WTC11 (cell line): ENCODE measurements around the gene KIAA1958. TPM values are rescaled to one million over a fixed set of nuclear protein-coding genes. Genes with fewer than 3 reads are reported as not detected.

Source experiments
- ATAC-seq: fragments of 200-7000 bp; cut with Tn5 transposase; 2 replicates; pipeline ENCODE4 v1.10.0; 2021; ENCODE audit warnings: mild to moderate bottlenecking, moderate library complexity
- CTCF ChIA-PET: fragments of 300-600 bp; sonication (Branson Sonifier 250); formaldehyde crosslinking; loops from one replicate; lab custom pipeline; 2021; ENCODE audit warnings: antibody characterized with exemption; lab: Charles Lee
- POLR2A ChIA-PET: fragments of 350-600 bp; sonication (Branson Sonifier 250); formaldehyde crosslinking; loops from one replicate; lab custom pipeline; 2021; ENCODE audit warnings: antibody characterized with exemption; lab: Charles Lee
- DNase-seq: peaks from one replicate; pipeline ENCODE4 v3.0.0; 2021; ENCODE audit warnings: low spot score
- H3K27ac Mint-ChIP-seq: 2 replicates; pipeline ENCODE4 v1.8.0; 2021; ENCODE audit warnings: mixed read lengths
- H3K27me3 Mint-ChIP-seq: 2 replicates; pipeline ENCODE4 v1.8.0; 2021; ENCODE audit warnings: low read depth, mild to moderate bottlenecking, moderate library complexity, mixed read lengths
- H3K36me3 Mint-ChIP-seq: 2 replicates; pipeline ENCODE4 v1.8.0; 2021; ENCODE audit warnings: mixed read lengths
- H3K4me1 Mint-ChIP-seq: 2 replicates; pipeline ENCODE4 v1.8.0; 2022; ENCODE audit warnings: mixed read lengths
- H3K4me3 Mint-ChIP-seq: 2 replicates; pipeline ENCODE4 v1.8.0; 2021; ENCODE audit warnings: mild to moderate bottlenecking, moderate library complexity, mixed read lengths
- H3K9me3 Mint-ChIP-seq: 2 replicates; pipeline ENCODE4 v1.8.0; 2021; ENCODE audit warnings: mixed read lengths
- AR ChIP-seq: fragments of 250-450 bp; sonication (Bioruptor Pico); IDR thresholded peaks from 2 replicates; pipeline ENCODE4 v1.9.0; 2021; ENCODE audit warnings: mild to moderate bottlenecking
- ELF4 ChIP-seq: sonication (generic); formaldehyde crosslinking; IDR thresholded peaks from 2 replicates; pipeline ENCODE4 v1.8.1; 2022; ENCODE audit warnings: low read depth, mild to moderate bottlenecking, moderate library complexity, missing genetic modification reagents
- ESRRA ChIP-seq: sonication (generic); formaldehyde crosslinking; IDR thresholded peaks from 2 replicates; pipeline ENCODE4 v1.8.1; 2022; ENCODE audit warnings: mild to moderate bottlenecking, missing genetic modification reagents, borderline replicate concordance
- FOXJ3 ChIP-seq: sonication (generic); formaldehyde crosslinking; IDR thresholded peaks from 2 replicates; pipeline ENCODE4 v1.9.0; 2021; ENCODE audit warnings: missing genetic modification reagents, mild to moderate bottlenecking, borderline replicate concordance
- NR2C2 ChIP-seq: sonication (generic); formaldehyde crosslinking; IDR thresholded peaks from 2 replicates; pipeline ENCODE4 v1.8.0; 2022; ENCODE audit warnings: mild to moderate bottlenecking, missing genetic modification reagents
- RELA ChIP-seq: sonication (generic); formaldehyde crosslinking; IDR thresholded peaks from 2 replicates; pipeline ENCODE4 v1.8.1; 2022; ENCODE audit warnings: missing genetic modification reagents, mild to moderate bottlenecking, borderline replicate concordance
- STAT6 ChIP-seq: sonication (generic); formaldehyde crosslinking; conservative IDR thresholded peaks from 2 replicates; pipeline ENCODE4 v1.8.1; 2023; ENCODE audit warnings: mild to moderate bottlenecking, low read depth, missing genetic modification reagents, moderate library complexity
- total RNA-seq: library from RNA; stranded (reverse); gene quantifications from 3 replicates; pipeline ENCODE4 v1.2.3, GENCODE V29; 2021
- TF ChIP-seq, protein P1 (sequence below): sonication (generic); formaldehyde crosslinking; IDR thresholded peaks from 2 replicates; pipeline ENCODE4 v1.8.1; 2023; ENCODE audit warnings: mild to moderate bottlenecking, missing genetic modification reagents, borderline replicate concordance
- TF ChIP-seq, protein P2 (sequence below): sonication (generic); formaldehyde crosslinking; IDR thresholded peaks from 2 replicates; pipeline ENCODE4 v1.8.1; 2022; ENCODE audit warnings: mild to moderate bottlenecking, missing genetic modification reagents, moderate library complexity, borderline replicate concordance
- TF ChIP-seq, protein P3 (sequence below): sonication (generic); formaldehyde crosslinking; IDR thresholded peaks from 2 replicates; pipeline ENCODE4 v1.8.0; 2022; ENCODE audit warnings: mild to moderate bottlenecking, missing genetic modification reagents
- TF ChIP-seq, protein P4 (sequence below): sonication (generic); formaldehyde crosslinking; IDR thresholded peaks from 2 replicates; pipeline ENCODE4 v1.8.0; 2023; ENCODE audit warnings: missing genetic modification reagents

Gene KIAA1958
- total RNA-seq, 1 experiment from 2014 or later: 41.0 TPM

GRCh38 chr9:112445196-112445595 lies 41.4 kb upstream of the KIAA1958 start:
- Mint-ChIP-seq H3K4me1 (no peaks in the 10 kb centered on the region), H3K36me3 (no peaks in the 10 kb centered on the region), H3K4me3 (no peak overlapping the region), H3K27me3 (no peaks in the 10 kb centered on the region), H3K9me3 (no peaks in the 10 kb centered on the region), H3K27ac (no peak overlapping the region)
- ATAC-seq (no peak), DNase-seq (no peak)
- POLR2A ChIA-PET: no interaction called here
- CTCF ChIA-PET: interaction anchor here (0.8 kb wide), 1 partner anchor 355 kb away, joined by 3 read pairs; no protein-coding TSS in a partner anchor
- TF ChIP-seq, protein P1, sequence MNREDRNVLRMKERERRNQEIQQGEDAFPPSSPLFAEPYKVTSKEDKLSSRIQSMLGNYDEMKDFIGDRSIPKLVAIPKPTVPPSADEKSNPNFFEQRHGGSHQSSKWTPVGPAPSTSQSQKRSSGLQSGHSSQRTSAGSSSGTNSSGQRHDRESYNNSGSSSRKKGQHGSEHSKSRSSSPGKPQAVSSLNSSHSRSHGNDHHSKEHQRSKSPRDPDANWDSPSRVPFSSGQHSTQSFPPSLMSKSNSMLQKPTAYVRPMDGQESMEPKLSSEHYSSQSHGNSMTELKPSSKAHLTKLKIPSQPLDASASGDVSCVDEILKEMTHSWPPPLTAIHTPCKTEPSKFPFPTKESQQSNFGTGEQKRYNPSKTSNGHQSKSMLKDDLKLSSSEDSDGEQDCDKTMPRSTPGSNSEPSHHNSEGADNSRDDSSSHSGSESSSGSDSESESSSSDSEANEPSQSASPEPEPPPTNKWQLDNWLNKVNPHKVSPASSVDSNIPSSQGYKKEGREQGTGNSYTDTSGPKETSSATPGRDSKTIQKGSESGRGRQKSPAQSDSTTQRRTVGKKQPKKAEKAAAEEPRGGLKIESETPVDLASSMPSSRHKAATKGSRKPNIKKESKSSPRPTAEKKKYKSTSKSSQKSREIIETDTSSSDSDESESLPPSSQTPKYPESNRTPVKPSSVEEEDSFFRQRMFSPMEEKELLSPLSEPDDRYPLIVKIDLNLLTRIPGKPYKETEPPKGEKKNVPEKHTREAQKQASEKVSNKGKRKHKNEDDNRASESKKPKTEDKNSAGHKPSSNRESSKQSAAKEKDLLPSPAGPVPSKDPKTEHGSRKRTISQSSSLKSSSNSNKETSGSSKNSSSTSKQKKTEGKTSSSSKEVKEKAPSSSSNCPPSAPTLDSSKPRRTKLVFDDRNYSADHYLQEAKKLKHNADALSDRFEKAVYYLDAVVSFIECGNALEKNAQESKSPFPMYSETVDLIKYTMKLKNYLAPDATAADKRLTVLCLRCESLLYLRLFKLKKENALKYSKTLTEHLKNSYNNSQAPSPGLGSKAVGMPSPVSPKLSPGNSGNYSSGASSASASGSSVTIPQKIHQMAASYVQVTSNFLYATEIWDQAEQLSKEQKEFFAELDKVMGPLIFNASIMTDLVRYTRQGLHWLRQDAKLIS (CRISPR knock-in tag): no peak
- TF ChIP-seq, protein P2, sequence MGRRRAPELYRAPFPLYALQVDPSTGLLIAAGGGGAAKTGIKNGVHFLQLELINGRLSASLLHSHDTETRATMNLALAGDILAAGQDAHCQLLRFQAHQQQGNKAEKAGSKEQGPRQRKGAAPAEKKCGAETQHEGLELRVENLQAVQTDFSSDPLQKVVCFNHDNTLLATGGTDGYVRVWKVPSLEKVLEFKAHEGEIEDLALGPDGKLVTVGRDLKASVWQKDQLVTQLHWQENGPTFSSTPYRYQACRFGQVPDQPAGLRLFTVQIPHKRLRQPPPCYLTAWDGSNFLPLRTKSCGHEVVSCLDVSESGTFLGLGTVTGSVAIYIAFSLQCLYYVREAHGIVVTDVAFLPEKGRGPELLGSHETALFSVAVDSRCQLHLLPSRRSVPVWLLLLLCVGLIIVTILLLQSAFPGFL (CRISPR knock-in tag): no peak
- no peak for TF ChIP-seq ELF4 (CRISPR knock-in tag)
- TF ChIP-seq, protein P3, sequence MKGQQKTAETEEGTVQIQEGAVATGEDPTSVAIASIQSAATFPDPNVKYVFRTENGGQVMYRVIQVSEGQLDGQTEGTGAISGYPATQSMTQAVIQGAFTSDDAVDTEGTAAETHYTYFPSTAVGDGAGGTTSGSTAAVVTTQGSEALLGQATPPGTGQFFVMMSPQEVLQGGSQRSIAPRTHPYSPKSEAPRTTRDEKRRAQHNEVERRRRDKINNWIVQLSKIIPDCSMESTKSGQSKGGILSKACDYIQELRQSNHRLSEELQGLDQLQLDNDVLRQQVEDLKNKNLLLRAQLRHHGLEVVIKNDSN (CRISPR knock-in tag): no peak

- no peak for ATAC-seq
- Mint-ChIP-seq H3K4me3 (no peak overlapping the region), H3K9me3 (no peaks in the 10 kb centered on the region), H3K27ac (no peak overlapping the region), H3K36me3 (no peaks in the 10 kb centered on the region)
- DNase-seq: no peak
- POLR2A ChIA-PET: interaction anchor here (0.5 kb wide), 1 partner anchor 156 kb away, joined by 3 read pairs; no protein-coding TSS in a partner anchor
- TF ChIP-seq ESRRA (CRISPR knock-in tag): no peak
- TF ChIP-seq, all 79 proteins: peak for 0
- CTCF ChIA-PET: no interaction called here
- H3K27me3 Mint-ChIP-seq: no peaks in the 10 kb centered on the region
- no peaks in the 10 kb centered on the region for H3K4me1 Mint-ChIP-seq
Observed at GRCh38 chr9:112446080-112446479, 40.5 kb upstream of the KIAA1958 start.

- no peaks in the 10 kb centered on the region for H3K9me3 Mint-ChIP-seq
- POLR2A ChIA-PET: no interaction called here
- no peak overlapping the region for H3K4me3 Mint-ChIP-seq
Observed at GRCh38 chr9:112446526-112446925, 40.1 kb upstream of the KIAA1958 start.

More at GRCh38 chr9:112446526-112446925, 40.1 kb upstream of the KIAA1958 start:
- no peaks in the 10 kb centered on the region for H3K4me1 Mint-ChIP-seq
- CTCF ChIA-PET: no interaction called here
- no peaks in the 10 kb centered on the region for H3K36me3 Mint-ChIP-seq
- H3K27me3 Mint-ChIP-seq: no peaks in the 10 kb centered on the region
- H3K27ac Mint-ChIP-seq: no peak overlapping the region
- no peak for DNase-seq
- TF ChIP-seq STAT6 (CRISPR knock-in tag) (no peak), NR2C2 (CRISPR knock-in tag) (no peak), RELA (CRISPR knock-in tag) (no peak), FOXJ3 (CRISPR knock-in tag) (no peak), AR (no peak)
- TF ChIP-seq, protein P4, sequence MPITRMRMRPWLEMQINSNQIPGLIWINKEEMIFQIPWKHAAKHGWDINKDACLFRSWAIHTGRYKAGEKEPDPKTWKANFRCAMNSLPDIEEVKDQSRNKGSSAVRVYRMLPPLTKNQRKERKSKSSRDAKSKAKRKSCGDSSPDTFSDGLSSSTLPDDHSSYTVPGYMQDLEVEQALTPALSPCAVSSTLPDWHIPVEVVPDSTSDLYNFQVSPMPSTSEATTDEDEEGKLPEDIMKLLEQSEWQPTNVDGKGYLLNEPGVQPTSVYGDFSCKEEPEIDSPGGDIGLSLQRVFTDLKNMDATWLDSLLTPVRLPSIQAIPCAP (CRISPR knock-in tag): no peak
- ATAC-seq: peak; percentile 28; the same call in 1 of the 2 replicates
